ENCODE data around the gene STK32C. TPM values are rescaled to one million over a fixed set of nuclear protein-coding genes. Genes with fewer than 3 reads are reported as not detected.

The STK32C gene
- total and polyA plus RNA-seq, 10 of the 15 experiments (the other 5 are each of a cell fraction or from before 2014, with no cell fraction given) = 1.5 to 18.1 (median 6.4) TPM

DNA sequence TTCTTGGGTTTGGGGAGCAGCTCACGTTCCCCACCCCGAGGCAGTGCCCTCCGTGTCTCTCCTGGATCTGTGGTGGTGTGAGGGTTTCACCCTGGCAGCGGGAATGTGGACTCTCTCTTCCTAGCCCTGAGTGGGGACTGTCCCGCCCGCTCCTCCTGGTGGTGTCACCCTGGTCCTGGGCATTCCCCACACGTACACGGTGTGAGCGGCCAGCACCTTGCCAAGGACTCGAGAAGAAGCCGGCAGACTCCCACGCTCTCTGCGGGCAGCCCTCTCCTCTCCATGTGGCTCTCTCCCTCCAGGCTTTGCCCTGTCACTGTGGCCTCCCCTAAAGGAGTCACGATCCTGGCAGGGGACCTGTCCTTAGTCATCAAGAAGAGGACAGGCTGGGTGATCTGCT, 97.0 kb downstream of the STK32C start:
- no peaks in the 10 kb centered on the region for H3K4me1 ChIP-seq (ENCODE audit: control insufficient read depth, insufficient read depth, low read length)
- TF ChIP-seq IRF4 (IDR thresholded peaks at IDR 0.05; ENCODE audit: low read depth, low read length) (no peak), KDM1A (IDR thresholded peaks at IDR 0.05; ENCODE audit: borderline replicate concordance) (no peak), ZZZ3 (IDR thresholded peaks at IDR 0.05; ENCODE audit: control insufficient read depth, insufficient read length, low read depth) (no peak), LARP7 (IDR thresholded peaks at IDR 0.05) (no peak)
- TF ChIP-seq, protein P1, sequence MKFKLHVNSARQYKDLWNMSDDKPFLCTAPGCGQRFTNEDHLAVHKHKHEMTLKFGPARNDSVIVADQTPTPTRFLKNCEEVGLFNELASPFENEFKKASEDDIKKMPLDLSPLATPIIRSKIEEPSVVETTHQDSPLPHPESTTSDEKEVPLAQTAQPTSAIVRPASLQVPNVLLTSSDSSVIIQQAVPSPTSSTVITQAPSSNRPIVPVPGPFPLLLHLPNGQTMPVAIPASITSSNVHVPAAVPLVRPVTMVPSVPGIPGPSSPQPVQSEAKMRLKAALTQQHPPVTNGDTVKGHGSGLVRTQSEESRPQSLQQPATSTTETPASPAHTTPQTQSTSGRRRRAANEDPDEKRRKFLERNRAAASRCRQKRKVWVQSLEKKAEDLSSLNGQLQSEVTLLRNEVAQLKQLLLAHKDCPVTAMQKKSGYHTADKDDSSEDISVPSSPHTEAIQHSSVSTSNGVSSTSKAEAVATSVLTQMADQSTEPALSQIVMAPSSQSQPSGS (IDR thresholded peaks at IDR 0.05; ENCODE audit: low read length) = no peak
- TF ChIP-seq, protein P2, sequence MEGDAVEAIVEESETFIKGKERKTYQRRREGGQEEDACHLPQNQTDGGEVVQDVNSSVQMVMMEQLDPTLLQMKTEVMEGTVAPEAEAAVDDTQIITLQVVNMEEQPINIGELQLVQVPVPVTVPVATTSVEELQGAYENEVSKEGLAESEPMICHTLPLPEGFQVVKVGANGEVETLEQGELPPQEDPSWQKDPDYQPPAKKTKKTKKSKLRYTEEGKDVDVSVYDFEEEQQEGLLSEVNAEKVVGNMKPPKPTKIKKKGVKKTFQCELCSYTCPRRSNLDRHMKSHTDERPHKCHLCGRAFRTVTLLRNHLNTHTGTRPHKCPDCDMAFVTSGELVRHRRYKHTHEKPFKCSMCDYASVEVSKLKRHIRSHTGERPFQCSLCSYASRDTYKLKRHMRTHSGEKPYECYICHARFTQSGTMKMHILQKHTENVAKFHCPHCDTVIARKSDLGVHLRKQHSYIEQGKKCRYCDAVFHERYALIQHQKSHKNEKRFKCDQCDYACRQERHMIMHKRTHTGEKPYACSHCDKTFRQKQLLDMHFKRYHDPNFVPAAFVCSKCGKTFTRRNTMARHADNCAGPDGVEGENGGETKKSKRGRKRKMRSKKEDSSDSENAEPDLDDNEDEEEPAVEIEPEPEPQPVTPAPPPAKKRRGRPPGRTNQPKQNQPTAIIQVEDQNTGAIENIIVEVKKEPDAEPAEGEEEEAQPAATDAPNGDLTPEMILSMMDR (IDR thresholded peaks at IDR 0.05 in 2 of 3, conservative IDR thresholded peaks at IDR 0.05 in 1 of 3; ENCODE audit: control insufficient read depth in 2 of 3, extremely low read depth in 1 of 3, insufficient read depth in 1 of 3, low read depth in 3 of 3, low read length in 3 of 3) = no peak
- H3K9me3 ChIP-seq (replicated peaks; ENCODE audit: control insufficient read depth, insufficient read depth, low read length) = no peaks in the 10 kb centered on the region; the same call in 2 of the 3 replicates
- H3K27ac ChIP-seq (ENCODE audit: control insufficient read depth, insufficient read depth) = no peak overlapping the region
- H3K9ac ChIP-seq (ENCODE audit: control insufficient read depth, insufficient read depth, low read length) = no peak overlapping the region
- no peaks in the 10 kb centered on the region for H4K20me1 ChIP-seq (ENCODE audit: control insufficient read depth, insufficient read depth)
- intact Hi-C loops (cut with micrococcal nuclease; ENCODE audit: unreplicated experiment) (no loop called here), in situ Hi-C loops (cut with MboI) (no loop called here)
- H3K79me2 ChIP-seq (ENCODE audit: control insufficient read depth, insufficient read depth, low read length) = no peaks in the 10 kb centered on the region
- 67% methylated on average over 13 of the region's 14 CpGs for WGBS (ENCODE audit: insufficient coverage, insufficient replicate concordance, low lambda C conversion rate, missing lambda C conversion rate)
- no peak overlapping the region for H3K4me3 ChIP-seq
- H3K27me3 ChIP-seq (replicated peaks in 1 of 2; ENCODE audit: control insufficient read depth in 2 of 2, insufficient read depth in 2 of 2, low read length in 1 of 2) = no peaks in the 10 kb centered on the region
- no peak overlapping the region for H2AFZ ChIP-seq (ENCODE audit: control insufficient read depth, low read depth, low read length)
- POLR2A ChIA-PET = no interaction called here
- DNase-seq (ENCODE audit: low read depth, low spot score) (no peak), ATAC-seq (no peak), FAIRE-seq (no peak)
- RAD21 ChIA-PET (ENCODE audit: unreplicated experiment) = no interaction called here
- SMC1A ChIA-PET (ENCODE audit: uncharacterized antibody, unreplicated experiment) = no interaction called here
- CTCF ChIA-PET = no interaction called here
- no peaks in the 10 kb centered on the region for H3K36me3 ChIP-seq (ENCODE audit: control insufficient read depth in 2 of 2, insufficient read depth in 2 of 2, low read length in 1 of 2)
- no TSS peak for BruUV-seq (replicated peaks)
- no peak overlapping the region for H3K4me2 ChIP-seq (ENCODE audit: control insufficient read depth, insufficient read depth)

Measured in GM12878 (cell line).